DMS 273 treated with DMSO at 0.1 percent for 48 hours (cell line): ENCODE measurements around the gene OXLD1.

ENCODE experiments used
- DNase-seq: peaks from one replicate; lab custom pipeline; 2025; lab: John Stamatoyannopoulos, UW

Gene OXLD1

GRCh38 chr17:81701288-81702071 is 35.1 kb upstream of the OXLD1 start:
- no peak for DNase-seq

GRCh38 chr17:81700353-81701287 is 34.2 kb upstream of the OXLD1 start:
- no peak for DNase-seq

GRCh38 chr17:81697261-81698044 is 31.0 kb upstream of the OXLD1 start:
- DNase-seq: no peak

- DNase-seq: no peak
These were observed 30.0 kb upstream of the OXLD1 start for GRCh38 chr17:81696218-81696941.

- no peak for DNase-seq
These were observed 29.4 kb upstream of the OXLD1 start for GRCh38 chr17:81695801-81696200.

- no peak for DNase-seq
These were observed 28.8 kb upstream of the OXLD1 start for GRCh38 chr17:81695211-81695610.

- DNase-seq: no peak
These were observed 28.4 kb upstream of the OXLD1 start for GRCh38 chr17:81694810-81695209.

- no peak for DNase-seq
These were observed 27.3 kb upstream of the OXLD1 start for GRCh38 chr17:81693509-81694210.

- no peak for DNase-seq
These were observed 25.2 kb upstream of the OXLD1 start for GRCh38 chr17:81691608-81692007.

- DNase-seq: no peak
These were observed 24.8 kb upstream of the OXLD1 start for GRCh38 chr17:81691196-81691595.

GRCh38 chr17:81690549-81690948 is 24.1 kb upstream of the OXLD1 start:
- DNase-seq: no peak

GRCh38 chr17:81690066-81690465 is 23.7 kb upstream of the OXLD1 start:
- DNase-seq: no peak

GRCh38 chr17:81688616-81689015 is 22.2 kb upstream of the OXLD1 start:
- no peak for DNase-seq

GRCh38 chr17:81687770-81688541 is 21.6 kb upstream of the OXLD1 start:
- peak; percentile 65 for DNase-seq

GRCh38 chr17:81686614-81687013 is 20.2 kb upstream of the OXLD1 start:
- no peak for DNase-seq

- no peak for DNase-seq
These were observed 18.7 kb upstream of the OXLD1 start for GRCh38 chr17:81685108-81685507.

GRCh38 chr17:81684442-81684911 is 18.1 kb upstream of the OXLD1 start:
- no peak for DNase-seq

GRCh38 chr17:81683584-81684441 is 17.4 kb upstream of the OXLD1 start, which contains the start of the genes ARL16 and HGS:
Gene ARL16, minus strand, starts transcription at chr17:81683797. Its CDS starts 44 bp downstream, at chr17:81683753.
Gene HGS, plus strand, starts transcription at chr17:81684011. Its CDS starts 56 bp downstream, at chr17:81684067.
- DNase-seq: peak; percentile 96

GRCh38 chr17:81683208-81683583 is 16.8 kb upstream of the OXLD1 start:
- DNase-seq: no peak
